AG08396 (cell line): Measurements from ENCODE around the gene AVPR2.
A peak's percentile ranks its signal among the peaks of the same experiment; 100 is the strongest.

Source experiments
- DNase-seq: peaks from one replicate; pipeline ENCODE4 v3.0.0; 2012; ENCODE audit warnings: low spot score, mixed read lengths

The AVPR2 gene

GRCh38 chrX:153952373-153953026 lies 48.0 kb downstream of the AVPR2 start:
- no peak for DNase-seq

GRCh38 chrX:153953342-153953830 lies 48.9 kb downstream of the AVPR2 start:
- DNase-seq = peak; percentile 91

GRCh38 chrX:153953892-153954557 lies 49.6 kb downstream of the AVPR2 start:
- DNase-seq = no peak

DNA sequence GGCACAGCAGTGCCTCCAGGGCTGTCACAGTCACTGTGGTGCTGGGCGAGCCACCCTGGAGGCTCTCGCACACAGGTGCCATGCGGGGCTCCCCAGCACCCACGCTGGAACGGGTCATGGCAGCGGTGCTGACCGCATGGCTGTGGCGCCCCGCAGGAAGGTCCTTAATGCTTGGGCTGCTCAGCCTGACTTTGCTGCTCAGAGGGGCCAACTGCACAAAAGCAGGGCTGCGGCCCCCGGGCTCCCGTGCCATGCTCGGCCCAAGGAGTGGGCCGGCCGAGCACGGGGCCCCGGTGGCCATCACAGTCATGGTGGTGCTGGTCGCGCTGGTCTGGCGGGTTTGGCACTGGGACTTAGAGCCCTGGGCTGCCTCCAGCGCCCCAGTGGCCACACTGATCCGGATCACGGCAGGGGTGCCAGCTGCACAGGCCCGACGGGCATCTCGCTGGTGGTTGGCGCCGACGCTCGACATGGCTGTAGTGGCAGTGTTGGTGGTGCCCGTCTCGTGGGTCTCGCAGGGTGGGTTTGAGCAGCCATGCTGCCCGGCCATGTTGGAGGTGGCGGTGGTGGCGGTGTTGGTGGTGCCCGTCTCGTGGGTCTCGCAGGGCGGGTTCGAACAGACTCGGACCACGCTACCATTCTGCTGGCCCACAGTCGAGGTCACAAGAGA lies 50.2 kb downstream of the AVPR2 start:
- no peak for DNase-seq

DNA sequence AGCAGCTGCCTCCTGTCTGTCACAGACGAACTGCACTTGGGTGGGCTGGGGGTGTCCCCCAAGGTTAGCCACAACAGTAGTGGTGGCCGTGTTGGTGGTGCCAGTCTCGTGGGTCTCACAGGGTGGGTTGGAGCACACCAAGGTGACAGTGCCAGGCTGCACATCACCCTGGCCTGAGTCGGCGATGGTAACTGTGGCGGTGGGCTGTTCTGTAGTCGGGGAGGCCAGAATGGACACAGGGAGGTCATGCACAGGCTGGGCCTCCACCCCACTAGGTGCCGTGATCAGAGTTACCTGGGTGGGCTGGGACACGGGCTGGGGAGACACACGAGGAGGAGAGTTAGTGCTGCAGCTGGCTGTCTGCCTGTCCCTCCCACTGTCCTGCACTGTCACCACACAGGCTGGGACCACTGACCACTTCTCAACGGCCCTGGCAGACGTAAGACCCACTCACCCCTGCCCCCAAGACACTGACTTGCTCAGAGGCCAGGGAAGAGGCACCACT lies 50.8 kb downstream of the AVPR2 start:
- DNase-seq = no peak

- no peak for DNase-seq
Observed at GRCh38 chrX:153956044-153956907, 51.8 kb downstream of the AVPR2 start.
